GM12878 (cell line): ENCODE results near the gene SRSF9. TPM values are rescaled to one million over a fixed set of nuclear protein-coding genes. Genes with fewer than 3 reads are reported as not detected.

Experiments
- ATAC-seq: fragments of 200-7000 bp; cut with Tn5 transposase; 3 replicates; pipeline ENCODE4 v1.9.1; 2020; ENCODE audit warnings: mild to moderate bottlenecking, moderate library complexity
- BruUV-seq: library from RNA; stranded (reverse); fragments of 400-500 nt; replicated peaks from 2 replicates; lab custom pipeline; 2021; lab: Mats Ljungman, UMichigan
- CTCF ChIA-PET: fragments of 300-600 bp; sonication (Branson Sonifier 250); formaldehyde crosslinking; extraction: SDS; loops from one replicate; lab custom pipeline; 2021; ENCODE audit warnings: inconsistent platforms; lab: Yijun Ruan, JAX
- POLR2A ChIA-PET: fragments of 350-600 bp; formaldehyde crosslinking; extraction: SDS; loops from one replicate; lab custom pipeline; 2021; ENCODE audit warnings: inconsistent platforms; lab: Charles Lee
- RAD21 ChIA-PET: fragments of 300-600 bp; sonication (Branson Sonifier 250); formaldehyde crosslinking; loops from one replicate; lab custom pipeline; 2023; ENCODE audit warnings: antibody characterized with exemption; ENCODE audit not compliant: unreplicated experiment; lab: Charles Lee
- SMC1A ChIA-PET: fragments of 300-600 bp; sonication (Branson Sonifier 250); formaldehyde crosslinking; loops from one replicate; lab custom pipeline; 2023; ENCODE audit not compliant: unreplicated experiment, uncharacterized antibody; lab: Charles Lee
- DNase-seq: peaks from one replicate; pipeline ENCODE4 v3.0.0-alpha.2; 2011; ENCODE audit warnings: low read depth, low spot score
- FAIRE-seq: peaks from 3 replicates; lab custom pipeline; 2011; peaks lifted over from hg19 to GRCh38; lab: Jason Lieb, UNC
- H2AFZ ChIP-seq: 2 replicates; pipeline ENCODE4 v1.6.0; 2011; ENCODE audit warnings: low read depth, low read length, control low read depth; ENCODE audit not compliant: control insufficient read depth
- H3K27ac ChIP-seq: 2 replicates; pipeline ENCODE4 v1.5.1; 2011; ENCODE audit warnings: control low read depth; ENCODE audit not compliant: control insufficient read depth, insufficient read depth
- H3K27me3 ChIP-seq, 2 experiments: replicated peaks in 1 of 2; 2 replicates each; pipeline versions ENCODE4 v1.6.0 to v1.6.1; 2011; ENCODE audit warnings: low read length in 1 of 2; ENCODE audit not compliant: control insufficient read depth in 2 of 2, insufficient read depth in 2 of 2
- H3K36me3 ChIP-seq, 2 experiments: 2 replicates each; pipeline ENCODE4 v1.5.1; 2011; ENCODE audit warnings: low read length in 1 of 2; ENCODE audit not compliant: control insufficient read depth in 2 of 2, insufficient read depth in 2 of 2
- H3K4me1 ChIP-seq: 2 replicates; pipeline ENCODE4 v1.6.1; 2011; ENCODE audit warnings: mild to moderate bottlenecking, low read length, moderate library complexity, mixed read lengths; ENCODE audit not compliant: control insufficient read depth, insufficient read depth
- H3K4me2 ChIP-seq: 2 replicates; pipeline ENCODE4 v1.6.0; 2011; ENCODE audit warnings: control low read depth; ENCODE audit not compliant: control insufficient read depth, insufficient read depth
- H3K4me3 ChIP-seq: fragments of 200-600 bp; sonication (generic); 2 replicates; pipeline ENCODE4 v1.5.1; 2016
- H3K79me2 ChIP-seq: 2 replicates; pipeline ENCODE4 v1.6.0; 2011; ENCODE audit warnings: low read length; ENCODE audit not compliant: control insufficient read depth, insufficient read depth
- H3K9ac ChIP-seq: 2 replicates; pipeline ENCODE4 v1.8.0; 2011; ENCODE audit warnings: low read length, control low read depth, mixed read lengths; ENCODE audit not compliant: control insufficient read depth, insufficient read depth
- H3K9me3 ChIP-seq: replicated peaks from 3 replicates; pipeline ENCODE4 v1.5.1; 2011; ENCODE audit warnings: mild to moderate bottlenecking, low read length; ENCODE audit not compliant: control insufficient read depth, insufficient read depth
- H4K20me1 ChIP-seq: 2 replicates; pipeline ENCODE4 v1.6.0; 2011; ENCODE audit not compliant: control insufficient read depth, insufficient read depth
- CBX3 ChIP-seq: fragments of 200-600 bp; sonication (generic); IDR thresholded peaks from 2 replicates; pipeline ENCODE4 v1.6.1; 2016; ENCODE audit warnings: low read depth, borderline replicate concordance
- CHD2 ChIP-seq: IDR thresholded peaks from 2 replicates; pipeline ENCODE4 v1.6.1; 2011; ENCODE audit warnings: low read depth, low read length, improper control_type of control experiment, borderline replicate concordance
- CHD4 ChIP-seq: fragments of 200-600 bp; sonication (generic); IDR thresholded peaks from 2 replicates; pipeline ENCODE4 v1.6.1; 2016; ENCODE audit warnings: mild to moderate bottlenecking
- CREM ChIP-seq: IDR thresholded peaks from 2 replicates; pipeline ENCODE4 v1.6.1; 2014; ENCODE audit warnings: antibody characterized with exemption, low read depth
- FOXK2 ChIP-seq: fragments of 450-650 bp; IDR thresholded peaks from 2 replicates; pipeline ENCODE4 v1.6.1; 2017; ENCODE audit warnings: mild to moderate bottlenecking, moderate library complexity
- KAT2A ChIP-seq: conservative IDR thresholded peaks from 2 replicates; pipeline ENCODE4 v1.6.1; 2011; ENCODE audit warnings: low read depth, low read length; ENCODE audit not compliant: control insufficient read depth
- NR2F1 ChIP-seq: fragments of 450-650 bp; conservative IDR thresholded peaks from 2 replicates; pipeline ENCODE4 v1.6.1; 2017; ENCODE audit warnings: mild to moderate bottlenecking
- SIX5 ChIP-seq: IDR thresholded peaks from 2 replicates; pipeline ENCODE4 v1.6.1; 2011; ENCODE audit warnings: mild to moderate bottlenecking, low read depth, low read length, moderate library complexity; ENCODE audit not compliant: severe bottlenecking
- TCF3 ChIP-seq: IDR thresholded peaks from 2 replicates; pipeline ENCODE4 v1.6.1; 2012; ENCODE audit warnings: low read depth, mild to moderate bottlenecking, low read length, borderline replicate concordance; ENCODE audit not compliant: insufficient read depth
- ZNF622 ChIP-seq: fragments of 450-650 bp; IDR thresholded peaks from 2 replicates; pipeline ENCODE4 v1.6.1; 2017; ENCODE audit warnings: mild to moderate bottlenecking, inconsistent platforms
- WGBS: methylation state at CpG from one replicate; pipeline ENCODE4 v1.1.6; 2016; ENCODE audit warnings: low lambda C conversion rate; ENCODE audit not compliant: insufficient replicate concordance, insufficient coverage; ENCODE audit errors: missing lambda C conversion rate; 5-methylcytosine and 5-hydroxymethylcytosine counted together
- in situ Hi-C: fragments of 300-500 bp; cut with MboI; formaldehyde crosslinking; loops from 9 replicates; pipeline ENCODE4 v1.14.3; 2018; ENCODE audit warnings: mixed read lengths
- intact Hi-C: fragments of 100-400 bp; cut with micrococcal nuclease; formaldehyde crosslinking; loops from one replicate; pipeline ENCODE4 v1.14.2; 2022; ENCODE audit not compliant: unreplicated experiment
- polyA plus RNA-seq, 11 experiments: library from polyadenylated mRNA; depleted of rRNA in 4 of 11; unstranded in 6 of 11; stranded (reverse) in 5 of 11; fragments of >200 nt; fragmentation: Nextera tagmentation in 4 of 11; fragmentation: Illumina TruSeq in 1 of 11; extraction: Ambion mirVana in 4 of 11; extraction: Trizol in 1 of 11; gene quantifications; 1 replicate in 1 of 11; 2 replicates in 10 of 11; pipeline versions ENCODE4 v1.2.1 to v1.2.3, GENCODE V29; 2011 to 2016; ENCODE audit warnings: inconsistent platforms in 2 of 11, missing spikeins in 2 of 11, low read depth in 1 of 11
- total RNA-seq, 4 experiments: library from RNA; depleted of rRNA in 3 of 4; stranded (reverse); fragments of >200 nt in 3 of 4; fragmentation: Illumina TruSeq in 1 of 4; extraction: Trizol in 1 of 4; gene quantifications; 2 replicates each; pipeline versions ENCODE4 v1.2.1 to v1.2.3, GENCODE V29; 2013 to 2021
- TF ChIP-seq, protein P1 (sequence below): fragments of 450-650 bp; formaldehyde crosslinking; IDR thresholded peaks from 2 replicates; pipeline ENCODE4 v1.5.0; 2022; ENCODE audit warnings: mild to moderate bottlenecking, missing genetic modification characterization

SRSF9 gene
- total and polyA plus RNA-seq, 10 of the 15 experiments (the other 5 are each of a cell fraction or from before 2014, with no cell fraction given), result 56.2 to 510 (median 186) TPM

DNA sequence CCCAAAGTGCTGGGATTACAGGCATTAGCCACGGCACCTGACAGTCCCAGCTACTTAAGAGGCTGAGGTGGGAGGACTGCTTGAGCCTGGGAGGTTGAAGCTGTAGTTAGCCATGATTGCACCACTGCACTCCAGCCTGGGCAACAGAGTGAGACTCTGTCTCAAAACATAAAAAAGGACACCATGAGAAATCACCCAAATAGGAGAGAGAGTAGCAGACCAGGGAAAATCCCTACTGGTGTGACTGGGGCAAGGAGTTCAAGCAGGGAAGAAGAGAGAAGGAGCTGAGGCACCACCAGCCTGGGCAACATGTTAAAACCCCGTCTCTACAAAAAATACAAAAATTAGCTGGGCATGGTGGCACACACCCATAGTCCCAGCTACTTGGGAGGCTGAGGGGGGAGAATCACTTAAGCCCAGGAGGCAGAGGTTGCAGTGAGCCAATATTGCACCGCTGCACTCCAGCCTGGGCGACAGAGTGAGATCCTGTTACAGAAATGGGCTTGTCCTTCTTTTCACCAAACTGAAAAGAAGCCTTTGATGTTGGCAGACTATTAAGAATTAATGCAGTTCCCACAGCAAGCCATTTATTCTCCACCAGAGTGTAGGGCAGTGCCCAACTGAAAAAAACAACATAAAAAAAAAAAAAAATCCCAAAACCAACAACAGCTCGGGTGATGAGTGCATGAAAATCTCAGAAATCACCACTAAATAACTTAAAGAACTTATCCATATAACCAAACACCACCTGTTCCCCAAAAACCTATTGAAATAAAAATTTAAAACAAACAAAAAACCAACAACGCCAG lies 4.5 kb upstream of the SRSF9 start:
- ATAC-seq, result no peak
- RAD21 ChIA-PET, result interaction anchor here (0.7 to 0.8 kb wide), 2 partner anchors 23 to 76 kb away, joined by 3 to 6 read pairs; no protein-coding TSS in a partner anchor
- H3K4me2 ChIP-seq, result 0 out of 2 replicates have a peak overlapping the region, but pooled peaks have one; percentile 17
- SMC1A ChIA-PET, result interaction anchor here (1.1 to 1.3 kb wide), 2 partner anchors 10 to 23 kb away, joined by 3 read pairs; no protein-coding TSS in a partner anchor
- TF ChIP-seq CREM, result no peak
- no peak for TF ChIP-seq ZNF622
- no peak for TF ChIP-seq NR2F1
- no peaks in the 10 kb centered on the region for H3K9me3 ChIP-seq
- POLR2A ChIA-PET, result interaction anchor here (0.6 to 2.0 kb wide), 5 partner anchors 11 to 64 kb away, joined by 4 to 7 read pairs (median 4); no protein-coding TSS in a partner anchor
- H3K4me1 ChIP-seq, result peaks cover 4% of the 10 kb centered on the region; the same call in 1 of the 2 replicates
- in situ Hi-C loops, result no loop called here
- H3K27me3 ChIP-seq, result no peaks in the 10 kb centered on the region
- intact Hi-C loops, result no loop called here
- no TSS peak for BruUV-seq
- H4K20me1 ChIP-seq, result no peaks in the 10 kb centered on the region
- H3K36me3 ChIP-seq, result no peaks in the 10 kb centered on the region
- CTCF ChIA-PET, result interaction anchor here (0.6 to 2.7 kb wide), 7 partner anchors 12 to 157 kb away, joined by 3 to 9 read pairs (median 5); partner anchors contain the start of gene DYNLL1
- H3K27ac ChIP-seq, result no peak overlapping the region
- no peak for DNase-seq
- peaks cover 13% of the 10 kb centered on the region for H3K79me2 ChIP-seq
- no peak overlapping the region for H3K4me3 ChIP-seq
- FAIRE-seq, result no peak
- H3K9ac ChIP-seq, result no peak overlapping the region
- H2AFZ ChIP-seq, result no peak overlapping the region
- WGBS, result 74% methylated on average over 6 of the region's 6 CpGs

DNA sequence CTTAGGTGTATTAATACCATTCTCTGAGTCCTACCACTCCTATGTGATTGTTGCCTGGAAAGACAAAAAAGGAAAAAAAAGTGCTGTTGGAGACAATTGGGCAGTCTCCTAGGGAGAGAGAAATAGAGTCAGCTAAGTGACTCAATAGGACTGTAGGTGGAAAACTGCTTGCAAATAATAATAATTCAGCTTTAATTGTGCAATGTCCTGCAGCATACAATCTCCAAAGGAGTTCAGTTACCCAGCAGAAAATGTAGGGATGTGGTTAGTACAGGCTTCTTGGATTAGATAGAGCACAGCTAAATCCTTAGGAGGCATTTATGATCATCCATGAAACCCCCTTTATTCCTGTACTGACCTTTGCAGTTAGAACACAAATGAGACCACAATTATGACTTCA lies 3.0 kb upstream of the SRSF9 start:
- Histone ChIP-seq H3K4me2 (no peak overlapping the region), H3K27ac (no peak overlapping the region), H4K20me1 (peaks cover 4% of the 10 kb centered on the region), H3K4me3 (no peak overlapping the region), H3K4me1 (peaks cover 8% of the 10 kb centered on the region), H3K36me3 (peaks cover 0 to 2% of the 10 kb centered on the region in 2 experiments; a peak in 1 of 4 replicates), H2AFZ (no peak overlapping the region), H3K9ac (no peak overlapping the region), H3K27me3 (no peaks in the 10 kb centered on the region), H3K79me2 (peaks cover 28% of the 10 kb centered on the region), H3K9me3 (no peaks in the 10 kb centered on the region)
- in situ Hi-C loops (no loop called here), intact Hi-C loops (no loop called here)
- TSS peak; percentile 38 for BruUV-seq
- ChIA-PET SMC1A (interaction anchor here (0.6 to 1.1 kb wide), 4 partner anchors 9 to 731 kb away, joined by 3 read pairs; no protein-coding TSS in a partner anchor), RAD21 (interaction anchor here (1.5 kb wide), 1 partner anchor 109 kb away, joined by 3 read pairs; the partner anchor contains the start of gene POP5), CTCF (interaction anchor here (0.9 to 1.6 kb wide), 4 partner anchors 11 to 170 kb away, joined by 3 to 5 read pairs (median 3); partner anchors contain the start of gene DYNLL1), POLR2A (interaction anchor here (0.6 to 2.0 kb wide), 2 partner anchors 23 to 27 kb away, joined by 3 to 7 read pairs; partner anchors contain the start of gene DYNLL1)
- FAIRE-seq (no peak), ATAC-seq (no peak), DNase-seq (no peak)
- TF ChIP-seq FOXK2 (no peak), TCF3 (no peak), CHD4 (no peak), CBX3 (no peak), KAT2A (no peak), CHD2 (no peak), SIX5 (no peak)
- TF ChIP-seq, protein P1, sequence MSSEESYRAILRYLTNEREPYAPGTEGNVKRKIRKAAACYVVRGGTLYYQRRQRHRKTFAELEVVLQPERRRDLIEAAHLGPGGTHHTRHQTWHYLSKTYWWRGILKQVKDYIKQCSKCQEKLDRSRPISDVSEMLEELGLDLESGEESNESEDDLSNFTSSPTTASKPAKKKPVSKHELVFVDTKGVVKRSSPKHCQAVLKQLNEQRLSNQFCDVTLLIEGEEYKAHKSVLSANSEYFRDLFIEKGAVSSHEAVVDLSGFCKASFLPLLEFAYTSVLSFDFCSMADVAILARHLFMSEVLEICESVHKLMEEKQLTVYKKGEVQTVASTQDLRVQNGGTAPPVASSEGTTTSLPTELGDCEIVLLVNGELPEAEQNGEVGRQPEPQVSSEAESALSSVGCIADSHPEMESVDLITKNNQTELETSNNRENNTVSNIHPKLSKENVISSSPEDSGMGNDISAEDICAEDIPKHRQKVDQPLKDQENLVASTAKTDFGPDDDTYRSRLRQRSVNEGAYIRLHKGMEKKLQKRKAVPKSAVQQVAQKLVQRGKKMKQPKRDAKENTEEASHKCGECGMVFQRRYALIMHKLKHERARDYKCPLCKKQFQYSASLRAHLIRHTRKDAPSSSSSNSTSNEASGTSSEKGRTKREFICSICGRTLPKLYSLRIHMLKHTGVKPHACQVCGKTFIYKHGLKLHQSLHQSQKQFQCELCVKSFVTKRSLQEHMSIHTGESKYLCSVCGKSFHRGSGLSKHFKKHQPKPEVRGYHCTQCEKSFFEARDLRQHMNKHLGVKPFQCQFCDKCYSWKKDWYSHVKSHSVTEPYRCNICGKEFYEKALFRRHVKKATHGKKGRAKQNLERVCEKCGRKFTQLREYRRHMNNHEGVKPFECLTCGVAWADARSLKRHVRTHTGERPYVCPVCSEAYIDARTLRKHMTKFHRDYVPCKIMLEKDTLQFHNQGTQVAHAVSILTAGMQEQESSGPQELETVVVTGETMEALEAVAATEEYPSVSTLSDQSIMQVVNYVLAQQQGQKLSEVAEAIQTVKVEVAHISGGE (CRISPR knock-in tag), result no peak
